Measurements from ENCODE around the gene DPH6. TPM values are rescaled to one million over a fixed set of nuclear protein-coding genes. Genes with fewer than 3 reads are reported as not detected.

Gene DPH6
- total RNA-seq, 6 experiments from 2014 or later: 5.5 to 12.8 (median 6.9) TPM

- Histone ChIP-seq H3K4me3 (no peak overlapping the region), H3K27me3 (no peaks in the 10 kb centered on the region), H3K9me3 (no peaks in the 10 kb centered on the region), H3K4me1 (no peaks in the 10 kb centered on the region), H3K27ac (no peak overlapping the region), H3K36me3 (no peaks in the 10 kb centered on the region)
- DNase-seq (no peak), ATAC-seq (no peak)
- whole genome bisulfite sequencing (ENCODE audit: insufficient coverage, low coverage, low lambda C conversion rate, missing lambda C conversion rate): 100% methylated on average over 1 of the region's 1 CpG
- intact Hi-C loops (cut with DNase I): loop anchor here in 1 of 2 donors (10.0 kb wide), 2 partner anchors 163 to 373 kb away; no protein-coding TSS in a partner anchor
- no peak for TF ChIP-seq CTCF (IDR thresholded peaks at IDR 0.05)
- TF ChIP-seq POLR2A (IDR thresholded peaks at IDR 0.05): no peak
These were observed 97.7 kb downstream of the DPH6 start for GRCh38 chr15:35448294-35448693.

GRCh38 chr15:35445891-35446290 lies 100.1 kb downstream of the DPH6 start:
- intact Hi-C loops (cut with DNase I): loop anchor here in 1 of 2 donors (10.0 kb wide), 2 partner anchors 161 to 371 kb away; no protein-coding TSS in a partner anchor
- H3K9me3 ChIP-seq: no peaks in the 10 kb centered on the region
- H3K27me3 ChIP-seq: no peaks in the 10 kb centered on the region
- H3K4me3 ChIP-seq: no peak overlapping the region
- no peak for ATAC-seq
- no peak for TF ChIP-seq POLR2A (IDR thresholded peaks at IDR 0.05)
- no peak for TF ChIP-seq CTCF (IDR thresholded peaks at IDR 0.05)
- no peaks in the 10 kb centered on the region for H3K4me1 ChIP-seq
- no peaks in the 10 kb centered on the region for H3K36me3 ChIP-seq
- 62% methylated on average over 4 of the region's 4 CpGs for WGBS (ENCODE audit: insufficient coverage, low coverage, low lambda C conversion rate, missing lambda C conversion rate)
- no peak overlapping the region for H3K27ac ChIP-seq
- no peak for DNase-seq

DNA sequence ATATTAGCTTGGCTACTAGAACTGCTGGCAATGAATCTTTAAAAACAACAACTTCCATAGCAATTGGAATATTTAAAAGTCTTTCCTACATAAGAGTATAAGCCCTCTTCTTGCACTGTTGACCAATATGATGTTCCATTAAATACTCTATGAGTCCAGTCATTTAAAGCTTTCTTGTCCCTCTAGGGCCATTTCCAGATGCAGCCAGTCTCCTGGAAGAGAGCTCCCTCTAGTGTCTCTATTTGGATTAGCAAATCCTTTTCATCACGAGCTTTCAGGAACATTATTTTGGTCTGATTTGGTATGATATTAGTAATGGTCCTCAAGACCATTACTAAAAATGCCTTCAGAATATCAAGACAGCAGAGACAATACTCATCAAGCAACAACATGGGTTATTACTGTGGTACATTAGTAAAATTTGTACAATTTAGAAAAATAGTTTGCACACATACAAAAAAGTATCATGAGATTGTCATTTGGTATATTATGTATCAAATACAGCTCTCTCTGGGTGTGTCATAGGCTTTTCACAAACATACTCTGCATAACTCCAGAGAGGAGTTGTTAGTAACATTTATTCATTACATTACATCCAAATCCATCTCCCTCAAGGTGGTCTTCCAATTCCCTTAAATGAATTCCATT lies 101.3 kb downstream of the DPH6 start:
- no peak for DNase-seq
- intact Hi-C loops (cut with DNase I): loop anchor here in 1 of 2 donors (10.0 kb wide), 2 partner anchors 160 to 370 kb away; no protein-coding TSS in a partner anchor

GRCh38 chr15:35443376-35443775 lies 102.6 kb downstream of the DPH6 start:
- Histone ChIP-seq H3K4me1 (no peaks in the 10 kb centered on the region), H3K9me3 (no peaks in the 10 kb centered on the region), H3K4me3 (no peak overlapping the region), H3K27ac (no peak overlapping the region), H3K36me3 (no peaks in the 10 kb centered on the region), H3K27me3 (no peaks in the 10 kb centered on the region)
- no peak for TF ChIP-seq CTCF (IDR thresholded peaks at IDR 0.05)
- no peak for TF ChIP-seq POLR2A (IDR thresholded peaks at IDR 0.05)
- DNase-seq (no peak), ATAC-seq (no peak)
- intact Hi-C loops (cut with DNase I): loop anchor here in 1 of 2 donors (10.0 kb wide), 2 partner anchors 159 to 369 kb away; no protein-coding TSS in a partner anchor

More for the DNA sequence above, 101.3 kb downstream of the DPH6 start:
- WGBS (ENCODE audit: insufficient coverage, low coverage, low lambda C conversion rate, missing lambda C conversion rate): 5% methylated on average over 1 of the region's 1 CpG
- Histone ChIP-seq H3K36me3 (no peaks in the 10 kb centered on the region), H3K4me3 (no peak overlapping the region), H3K27ac (no peak overlapping the region), H3K4me1 (no peaks in the 10 kb centered on the region), H3K27me3 (no peaks in the 10 kb centered on the region), H3K9me3 (no peaks in the 10 kb centered on the region)
- ATAC-seq: peak; percentile 68 to 83 (median 78)
- TF ChIP-seq POLR2A (IDR thresholded peaks at IDR 0.05) (no peak), CTCF (IDR thresholded peaks at IDR 0.05) (peak; percentile 83 to 93 (median 86))
